Esophagus squamous epithelium (tissue), 4 donors: ENCODE measurements around the gene SRP54.
"Not testable (repeated sequence)": the region's sequence is repeated elsewhere in the genome, so short reads cannot be mapped to it uniquely, and the experiment has no call there.

ENCODE experiments used
- POLR2A ChIP-seq, 4 donors: fragments of 450-650 bp; IDR thresholded peaks; one replicate each; pipeline ENCODE4 v1.6.1; 2017; ENCODE audit warnings: antibody characterized with exemption in 4 of 4, mild to moderate bottlenecking in 4 of 4, moderate library complexity in 3 of 4
- TF ChIP-seq, protein P1 (sequence below), 6 experiments: fragments of 450-650 bp in 4 of 6; fragments of 200-600 bp in 2 of 6; sonication (generic) in 2 of 6; IDR thresholded peaks; one replicate each; pipeline ENCODE4 v1.5.1; 2016 to 2019; ENCODE audit warnings: antibody characterized with exemption in 6 of 6, mild to moderate bottlenecking in 4 of 6, moderate library complexity in 4 of 6

DNA sequence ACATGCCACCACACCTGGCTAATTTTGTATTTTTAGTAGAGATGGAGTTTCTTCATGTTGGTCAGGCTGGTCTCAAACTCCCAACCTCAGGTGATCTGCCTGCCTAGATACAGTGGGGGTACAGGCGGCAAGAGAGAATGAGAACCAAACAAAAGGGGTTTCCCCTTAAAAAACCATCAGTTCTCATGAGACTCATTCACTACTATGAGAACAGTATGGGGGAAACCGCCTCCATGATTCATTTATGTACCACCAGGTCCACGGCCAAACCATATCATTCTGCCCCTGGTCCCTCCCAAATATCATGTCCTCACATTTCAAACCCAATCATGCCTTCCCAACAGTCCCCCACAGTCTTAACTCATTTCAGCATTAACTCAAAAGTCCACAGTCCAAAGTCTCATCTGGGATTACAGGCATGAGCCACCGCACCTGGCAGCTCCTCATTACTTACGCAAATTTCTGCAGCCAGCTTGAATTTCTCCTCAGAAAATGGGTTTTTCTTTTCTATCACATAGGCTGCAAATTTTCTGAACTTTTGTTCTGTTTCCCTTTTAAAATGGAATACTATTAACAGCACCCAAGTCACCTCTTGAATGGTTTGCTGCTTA is 52.3 kb downstream of the SRP54 start:
- not testable (repeated sequence) for TF ChIP-seq POLR2A (IDR thresholded peaks at IDR 0.05)
- TF ChIP-seq, protein P1, sequence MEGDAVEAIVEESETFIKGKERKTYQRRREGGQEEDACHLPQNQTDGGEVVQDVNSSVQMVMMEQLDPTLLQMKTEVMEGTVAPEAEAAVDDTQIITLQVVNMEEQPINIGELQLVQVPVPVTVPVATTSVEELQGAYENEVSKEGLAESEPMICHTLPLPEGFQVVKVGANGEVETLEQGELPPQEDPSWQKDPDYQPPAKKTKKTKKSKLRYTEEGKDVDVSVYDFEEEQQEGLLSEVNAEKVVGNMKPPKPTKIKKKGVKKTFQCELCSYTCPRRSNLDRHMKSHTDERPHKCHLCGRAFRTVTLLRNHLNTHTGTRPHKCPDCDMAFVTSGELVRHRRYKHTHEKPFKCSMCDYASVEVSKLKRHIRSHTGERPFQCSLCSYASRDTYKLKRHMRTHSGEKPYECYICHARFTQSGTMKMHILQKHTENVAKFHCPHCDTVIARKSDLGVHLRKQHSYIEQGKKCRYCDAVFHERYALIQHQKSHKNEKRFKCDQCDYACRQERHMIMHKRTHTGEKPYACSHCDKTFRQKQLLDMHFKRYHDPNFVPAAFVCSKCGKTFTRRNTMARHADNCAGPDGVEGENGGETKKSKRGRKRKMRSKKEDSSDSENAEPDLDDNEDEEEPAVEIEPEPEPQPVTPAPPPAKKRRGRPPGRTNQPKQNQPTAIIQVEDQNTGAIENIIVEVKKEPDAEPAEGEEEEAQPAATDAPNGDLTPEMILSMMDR (IDR thresholded peaks at IDR 0.05), result not testable (repeated sequence)
